ENCODE results near the gene INTS11. TPM values are rescaled to one million over a fixed set of nuclear protein-coding genes. Genes with fewer than 3 reads are reported as not detected.

The INTS11 gene
- total RNA-seq, 1 experiment from 2014 or later: 139 TPM

GRCh38 chr1:1283821-1284220 lies 40.6 kb downstream of the INTS11 start:
- no peak overlapping the region for H3K56ac ChIP-seq (ENCODE audit: insufficient read length, low read depth, low read length)
- no peak overlapping the region for H3K18ac ChIP-seq (ENCODE audit: insufficient read length, low read depth, low read length)
- no peaks in the 10 kb centered on the region for H3K36me3 Mint-ChIP-seq (ENCODE audit: insufficient read depth in 1 of 3, low read depth in 3 of 3)
- no peaks in the 10 kb centered on the region for H3K23me2 ChIP-seq (ENCODE audit: insufficient read length, low read depth, low read length, poor library complexity, severe bottlenecking)
- H3K9me3 ChIP-seq (ENCODE audit: control insufficient read depth, low read depth, low read length): no peaks in the 10 kb centered on the region
- H4K5ac ChIP-seq (ENCODE audit: insufficient read length, low read depth, low read length): no peak overlapping the region
- H3K14ac ChIP-seq (ENCODE audit: insufficient read depth, low read length): no peak overlapping the region
- no peaks in the 10 kb centered on the region for H3K4me1 ChIP-seq (ENCODE audit: insufficient read depth, low read length)
- no peak overlapping the region for H3K23ac ChIP-seq (ENCODE audit: insufficient read length, low read depth, low read length)
- no peak overlapping the region for H3T11ph ChIP-seq (ENCODE audit: low read length)
- no peaks in the 10 kb centered on the region for H3K79me2 ChIP-seq (ENCODE audit: insufficient read depth, low read length)
- H2BK5ac ChIP-seq (ENCODE audit: insufficient read length, low read length): no peak overlapping the region
- no peak overlapping the region for H4K91ac ChIP-seq (ENCODE audit: insufficient read length, low read depth, low read length)
- H3K27ac Mint-ChIP-seq: no peak overlapping the region
- no peak for TF ChIP-seq CTCF (conservative IDR thresholded peaks at IDR 0.05)
- 0 out of 4 replicates have a peak, but pooled peaks cover 0 to 5% of the 10 kb centered on the region in 2 experiments for H3K4me1 Mint-ChIP-seq
- H3K9ac ChIP-seq (ENCODE audit: extremely low read depth, insufficient read length, low read length): no peak overlapping the region
- no peaks in the 10 kb centered on the region for H4K20me1 ChIP-seq (ENCODE audit: control insufficient read depth, insufficient read depth, insufficient read length)
- peaks cover 0 to 3% of the 10 kb centered on the region in 2 experiments; a peak in 2 of 5 replicates for H3K9me3 Mint-ChIP-seq
- no CpG with 5 or more reads among the region's 9 CpGs for WGBS (ENCODE audit: extremely low coverage, insufficient read length, low lambda C conversion rate)
- no peak overlapping the region for H3K4me2 ChIP-seq (ENCODE audit: insufficient read depth, insufficient read length, low read length)
- H3K27me3 Mint-ChIP-seq (ENCODE audit: low read depth): peaks cover 5% of the 10 kb centered on the region
- no peak overlapping the region for H2BK120ac ChIP-seq (ENCODE audit: low read depth, low read length, poor library complexity, severe bottlenecking)
- H2BK20ac ChIP-seq (ENCODE audit: low read depth, low read length, poor library complexity, severe bottlenecking): no peak overlapping the region
- H4K8ac ChIP-seq (replicated peaks; ENCODE audit: insufficient read length, low read depth, low read length): no peak overlapping the region
- H3K27ac ChIP-seq (ENCODE audit: insufficient read length, low read depth, low read length): no peak overlapping the region
- no peak overlapping the region for H3K4me3 Mint-ChIP-seq
- H3K27me3 ChIP-seq (ENCODE audit: insufficient read depth, low read length): no peaks in the 10 kb centered on the region
- no peaks in the 10 kb centered on the region for H3K79me1 ChIP-seq (ENCODE audit: insufficient read depth, low read depth, low read length, poor library complexity, severe bottlenecking)
- H2AK5ac ChIP-seq (ENCODE audit: insufficient read length, low read length): no peak overlapping the region
- H3K4ac ChIP-seq (ENCODE audit: low read depth, low read length): no peak overlapping the region
- H2BK12ac ChIP-seq (ENCODE audit: insufficient read length, low read depth, low read length): no peak overlapping the region
- DNase-seq: peak; percentile 60
- H2AFZ ChIP-seq (ENCODE audit: low read length): no peak overlapping the region
- H2BK15ac ChIP-seq (ENCODE audit: low read depth, low read length): no peak overlapping the region
